Activated T-cell treated with anti-CD3 and anti-CD28 coated beads for 1 hour (primary cell): Measurements from ENCODE around the gene GPC6.

ENCODE experiments used
- DNase-seq: peaks from one replicate; pipeline ENCODE4 v3.0.0-alpha.2; 2020; ENCODE audit warnings: low read depth

Gene GPC6

GRCh38 chr13:93736081-93736480 lies 509.5 kb downstream of the GPC6 start:
- no peak for DNase-seq

- no peak for DNase-seq
Measured at GRCh38 chr13:93736909-93737308, 510.3 kb downstream of the GPC6 start.

GRCh38 chr13:93740334-93740733 lies 513.7 kb downstream of the GPC6 start:
- DNase-seq, result no peak

- DNase-seq, result no peak
Measured at GRCh38 chr13:93744033-93744432, 517.4 kb downstream of the GPC6 start.

- no peak for DNase-seq
Measured at GRCh38 chr13:93744886-93745285, 518.3 kb downstream of the GPC6 start.

- no peak for DNase-seq
Measured at GRCh38 chr13:93745884-93746283, 519.3 kb downstream of the GPC6 start.

- no peak for DNase-seq
Measured at GRCh38 chr13:93746589-93746988, 520.0 kb downstream of the GPC6 start.

- DNase-seq, result no peak
Measured at GRCh38 chr13:93750676-93751075, 524.1 kb downstream of the GPC6 start.

GRCh38 chr13:93751117-93751516 lies 524.5 kb downstream of the GPC6 start:
- DNase-seq, result no peak

GRCh38 chr13:93752541-93752940 lies 525.9 kb downstream of the GPC6 start:
- DNase-seq, result no peak

GRCh38 chr13:93753639-93754038 lies 527.0 kb downstream of the GPC6 start:
- DNase-seq, result no peak

GRCh38 chr13:93755341-93755740 lies 528.7 kb downstream of the GPC6 start:
- DNase-seq, result no peak

GRCh38 chr13:93758575-93758974 lies 532.0 kb downstream of the GPC6 start:
- DNase-seq, result no peak

GRCh38 chr13:93762708-93763426 lies 536.3 kb downstream of the GPC6 start:
- DNase-seq, result no peak

- no peak for DNase-seq
Measured at GRCh38 chr13:93765062-93765461, 538.5 kb downstream of the GPC6 start.

GRCh38 chr13:93765811-93766210 lies 539.2 kb downstream of the GPC6 start:
- no peak for DNase-seq

- no peak for DNase-seq
Measured at GRCh38 chr13:93766719-93767118, 540.1 kb downstream of the GPC6 start.

GRCh38 chr13:93767180-93767916 lies 540.7 kb downstream of the GPC6 start:
- DNase-seq, result no peak

GRCh38 chr13:93767917-93768409 lies 541.4 kb downstream of the GPC6 start:
- no peak for DNase-seq

- no peak for DNase-seq
Measured at GRCh38 chr13:93769101-93769500, 542.5 kb downstream of the GPC6 start.

GRCh38 chr13:93769607-93770006 lies 543.0 kb downstream of the GPC6 start:
- DNase-seq, result no peak

GRCh38 chr13:93771227-93771626 lies 544.6 kb downstream of the GPC6 start:
- DNase-seq, result no peak

- no peak for DNase-seq
Measured at GRCh38 chr13:93771782-93772181, 545.2 kb downstream of the GPC6 start.

GRCh38 chr13:93774506-93774905 lies 547.9 kb downstream of the GPC6 start:
- no peak for DNase-seq
